ENCODE data around the gene PRDX3.

DNA sequence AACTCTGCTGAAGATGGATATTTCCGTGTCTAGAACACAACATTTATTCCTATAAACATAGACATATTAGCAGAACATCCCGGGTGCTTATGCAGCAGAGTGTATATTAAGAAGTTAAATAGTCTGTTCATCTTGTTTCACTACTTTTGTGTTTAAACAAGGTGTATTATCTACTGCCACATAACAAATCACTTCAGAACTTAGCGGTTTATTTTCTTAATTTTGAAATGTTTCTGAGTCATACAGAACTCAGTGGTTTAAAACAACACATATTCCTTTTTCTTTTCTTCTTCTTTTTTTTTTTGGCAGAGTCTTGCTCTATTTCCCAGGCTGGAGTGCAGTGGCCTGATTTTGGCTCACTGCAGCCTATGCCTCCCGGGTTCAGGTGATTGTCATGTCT lies 48.9 kb downstream of the PRDX3 start:
- no peak for TF ChIP-seq JUND (IDR thresholded peaks at IDR 0.05)
- TF ChIP-seq, protein P1, sequence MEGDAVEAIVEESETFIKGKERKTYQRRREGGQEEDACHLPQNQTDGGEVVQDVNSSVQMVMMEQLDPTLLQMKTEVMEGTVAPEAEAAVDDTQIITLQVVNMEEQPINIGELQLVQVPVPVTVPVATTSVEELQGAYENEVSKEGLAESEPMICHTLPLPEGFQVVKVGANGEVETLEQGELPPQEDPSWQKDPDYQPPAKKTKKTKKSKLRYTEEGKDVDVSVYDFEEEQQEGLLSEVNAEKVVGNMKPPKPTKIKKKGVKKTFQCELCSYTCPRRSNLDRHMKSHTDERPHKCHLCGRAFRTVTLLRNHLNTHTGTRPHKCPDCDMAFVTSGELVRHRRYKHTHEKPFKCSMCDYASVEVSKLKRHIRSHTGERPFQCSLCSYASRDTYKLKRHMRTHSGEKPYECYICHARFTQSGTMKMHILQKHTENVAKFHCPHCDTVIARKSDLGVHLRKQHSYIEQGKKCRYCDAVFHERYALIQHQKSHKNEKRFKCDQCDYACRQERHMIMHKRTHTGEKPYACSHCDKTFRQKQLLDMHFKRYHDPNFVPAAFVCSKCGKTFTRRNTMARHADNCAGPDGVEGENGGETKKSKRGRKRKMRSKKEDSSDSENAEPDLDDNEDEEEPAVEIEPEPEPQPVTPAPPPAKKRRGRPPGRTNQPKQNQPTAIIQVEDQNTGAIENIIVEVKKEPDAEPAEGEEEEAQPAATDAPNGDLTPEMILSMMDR (IDR thresholded peaks at IDR 0.05; ENCODE audit: low read depth, low read length, missing input control) = no peak
